Progenitor cell of endocrine pancreas (in vitro differentiated cells): ENCODE measurements around the gene SH3RF1. TPM values are rescaled to one million over a fixed set of nuclear protein-coding genes. Genes with fewer than 3 reads are reported as not detected.

ENCODE experiments used
- DNase-seq: peaks from one replicate; pipeline ENCODE4 v3.0.0; 2021; ENCODE audit warnings: low spot score; ENCODE audit not compliant: unreplicated experiment
- H3K27ac Mint-ChIP-seq: 2 replicates; pipeline ENCODE4 v1.8.0; 2021; ENCODE audit warnings: mild to moderate bottlenecking, moderate library complexity, mixed read lengths
- H3K27me3 Mint-ChIP-seq: 2 replicates; pipeline ENCODE4 v1.8.0; 2021; ENCODE audit warnings: mixed read lengths
- H3K36me3 Mint-ChIP-seq: 2 replicates; pipeline ENCODE4 v1.8.0; 2022; ENCODE audit warnings: mixed read lengths; ENCODE audit not compliant: insufficient read depth
- H3K4me1 Mint-ChIP-seq: 2 replicates; pipeline ENCODE4 v1.8.0; 2021; ENCODE audit warnings: low read depth, mixed read lengths
- H3K4me3 Mint-ChIP-seq: 2 replicates; pipeline ENCODE4 v1.8.0; 2021; ENCODE audit warnings: low read depth, mild to moderate bottlenecking, moderate library complexity, mixed read lengths
- H3K9me3 Mint-ChIP-seq: 2 replicates; pipeline ENCODE4 v1.8.0; 2021; ENCODE audit warnings: low read depth, mixed read lengths
- CTCF ChIP-seq: fragments of 200-600 bp; sonication (generic); IDR thresholded peaks from one replicate; pipeline ENCODE4 v1.5.0; 2021; ENCODE audit warnings: antibody characterized with exemption, mild to moderate bottlenecking; ENCODE audit not compliant: unreplicated experiment
- total RNA-seq: library from RNA; stranded (reverse); gene quantifications from 2 replicates; pipeline ENCODE4 v1.2.1, GENCODE V29; 2021

SH3RF1 gene
- total RNA-seq, 1 donor from 2014 or later: 31.1 TPM

DNA sequence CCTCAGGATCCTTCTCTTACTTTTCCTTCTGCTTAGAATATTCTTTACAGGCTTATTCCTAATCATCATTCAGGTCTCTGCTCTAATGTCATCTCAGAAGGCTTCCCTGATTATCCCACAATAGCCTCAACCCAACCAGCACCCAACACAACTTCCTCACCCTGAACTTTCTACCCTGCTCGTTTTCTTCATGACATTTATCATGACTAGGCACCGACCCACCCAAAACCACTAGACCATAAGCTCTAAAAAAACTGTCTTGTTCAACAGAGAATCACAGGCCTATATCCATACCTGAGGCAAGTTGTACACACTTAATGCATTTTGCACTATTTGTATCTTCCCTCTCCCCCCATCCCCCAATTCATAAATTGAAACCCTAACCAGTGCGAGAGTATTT, 95.3 kb downstream of the SH3RF1 start:
- no peak for TF ChIP-seq CTCF
- no peak for DNase-seq
- Mint-ChIP-seq H3K27me3 (no peaks in the 10 kb centered on the region), H3K36me3 (peaks cover 2% of the 10 kb centered on the region), H3K4me1 (peaks cover 7% of the 10 kb centered on the region), H3K9me3 (no peaks in the 10 kb centered on the region), H3K4me3 (no peak overlapping the region), H3K27ac (no peak overlapping the region)

- H3K27ac Mint-ChIP-seq: no peak overlapping the region
- H3K36me3 Mint-ChIP-seq: peaks cover 2% of the 10 kb centered on the region
- no peak for DNase-seq
- H3K4me1 Mint-ChIP-seq: peaks cover 4% of the 10 kb centered on the region
- no peaks in the 10 kb centered on the region for H3K9me3 Mint-ChIP-seq
- H3K4me3 Mint-ChIP-seq: no peak overlapping the region
- no peaks in the 10 kb centered on the region for H3K27me3 Mint-ChIP-seq
- no peak for TF ChIP-seq CTCF
Measured at GRCh38 chr4:169175035-169175434, 95.7 kb downstream of the SH3RF1 start.

GRCh38 chr4:169174247-169174646, 96.5 kb downstream of the SH3RF1 start:
- Mint-ChIP-seq H3K36me3 (peaks cover 2% of the 10 kb centered on the region), H3K4me3 (no peak overlapping the region), H3K27ac (no peak overlapping the region), H3K27me3 (no peaks in the 10 kb centered on the region), H3K4me1 (peaks cover 2% of the 10 kb centered on the region), H3K9me3 (no peaks in the 10 kb centered on the region)
- no peak for TF ChIP-seq CTCF
- DNase-seq: no peak

- Mint-ChIP-seq H3K27ac (no peak overlapping the region), H3K27me3 (no peaks in the 10 kb centered on the region), H3K36me3 (peaks cover 4% of the 10 kb centered on the region), H3K4me1 (peaks cover 9% of the 10 kb centered on the region), H3K4me3 (no peak overlapping the region), H3K9me3 (no peaks in the 10 kb centered on the region)
- no peak for DNase-seq
- TF ChIP-seq CTCF: no peak
Measured at GRCh38 chr4:169167957-169168858, 102.5 kb downstream of the SH3RF1 start.

DNA sequence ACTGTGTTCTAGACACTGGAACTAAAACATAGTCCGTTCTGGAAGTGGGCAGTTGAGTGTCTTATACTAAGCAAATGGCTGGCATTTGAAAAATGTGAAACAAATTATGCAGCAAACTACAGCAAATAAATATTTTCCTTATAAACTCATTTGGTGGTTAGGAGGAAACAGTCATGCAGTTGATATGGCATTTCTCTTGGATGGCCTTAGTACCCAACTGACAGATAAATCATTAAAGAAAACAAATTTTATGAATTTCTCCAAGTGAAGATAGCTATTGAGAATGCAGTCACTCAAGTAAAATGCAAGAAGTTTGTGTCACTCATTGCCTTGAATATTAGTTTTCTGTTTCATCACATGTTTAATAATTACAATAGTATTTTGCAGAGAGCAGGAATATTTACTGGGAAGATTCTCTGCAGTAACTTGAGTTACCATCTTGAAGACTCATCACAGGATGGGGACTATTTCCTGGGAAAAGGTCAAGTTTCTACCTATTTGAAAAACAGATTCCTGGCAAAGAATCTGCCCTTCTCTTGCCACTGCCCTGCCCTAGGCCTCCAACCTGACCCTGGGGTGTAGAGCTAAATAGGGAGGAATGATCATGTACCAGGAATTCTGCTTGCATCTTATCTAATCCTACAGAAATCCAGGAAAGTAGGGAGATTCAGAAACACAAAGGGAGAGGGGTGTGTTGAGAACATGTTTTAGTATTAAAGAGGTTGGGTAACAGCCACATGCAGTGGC, 105.9 kb downstream of the SH3RF1 start:
- Mint-ChIP-seq H3K27me3 (no peaks in the 10 kb centered on the region), H3K4me1 (peaks cover 17% of the 10 kb centered on the region), H3K36me3 (peaks cover 3% of the 10 kb centered on the region), H3K4me3 (no peak overlapping the region), H3K9me3 (no peaks in the 10 kb centered on the region), H3K27ac (no peak overlapping the region)
- no peak for DNase-seq
- TF ChIP-seq CTCF: no peak
